ENCODE data around the gene STPG3. TPM values are rescaled to one million over a fixed set of nuclear protein-coding genes. Genes with fewer than 3 reads are reported as not detected.

STPG3 gene
- total and polyA plus RNA-seq, 2 of the 13 experiments (the other 11 are each of a cell fraction or from before 2014, with no cell fraction given), result not detected

- TF ChIP-seq ZBTB40 (IDR thresholded peaks at IDR 0.05), result no peak
- TF ChIP-seq ZBTB40 (CRISPR knock-in tag; IDR thresholded peaks at IDR 0.05), result no peak; the same call in 1 of the 2 replicates
- TF ChIP-seq ZNF512 (CRISPR knock-in tag; IDR thresholded peaks at IDR 0.05), result no peak
- 0 out of 2 replicates have a peak, but pooled peaks have one; percentile 47 for TF ChIP-seq RNF219 (CRISPR knock-in tag; IDR thresholded peaks at IDR 0.05)
- no peak for TF ChIP-seq ZNF644 (CRISPR knock-in tag; IDR thresholded peaks at IDR 0.05; ENCODE audit: low read depth)
- peak; percentile 34; the same call in 1 of the 2 replicates for TF ChIP-seq RARA (CRISPR knock-in tag; IDR thresholded peaks at IDR 0.05)
- no peak for TF ChIP-seq AFF4 (CRISPR knock-in tag; IDR thresholded peaks at IDR 0.05)
- TF ChIP-seq ZNF296 (CRISPR knock-in tag; conservative IDR thresholded peaks at IDR 0.05), result no peak
- TF ChIP-seq MAFG (CRISPR knock-in tag; IDR thresholded peaks at IDR 0.05), result no peak
- peak; percentile 38; the same call in 1 of the 2 replicates for TF ChIP-seq BRF2 (CRISPR knock-in tag; IDR thresholded peaks at IDR 0.05)
Measured at GRCh38 chr9:137277329-137278041, 26.4 kb downstream of the STPG3 start, which contains the start of gene TOR4A (continued).

Measured in HepG2 (cell line).